ENCODE data around the gene CRHBP.

The CRHBP gene

GRCh38 chr5:77015938-77016569 is 63.2 kb downstream of the CRHBP start:
- peak in 6 of 51 donors; percentile 1 to 62 (median 8) for DNase-seq

- no peak for DNase-seq
These were observed 64.1 kb downstream of the CRHBP start for GRCh38 chr5:77016962-77017361.

GRCh38 chr5:77017668-77018067 is 64.8 kb downstream of the CRHBP start:
- DNase-seq: no peak
